ENCODE results near the gene RASGRP2.
"Not testable (repeated sequence)": the region's sequence is repeated elsewhere in the genome, so short reads cannot be mapped to it uniquely, and the experiment has no call there.

The RASGRP2 gene

GRCh38 chr11:64718084-64718779 lies 25.7 kb downstream of the RASGRP2 start:
- no peak for DNase-seq

GRCh38 chr11:64717268-64717578 lies 26.7 kb downstream of the RASGRP2 start:
- no peak for DNase-seq

GRCh38 chr11:64716473-64717267 lies 27.3 kb downstream of the RASGRP2 start:
- DNase-seq: no peak

- DNase-seq: no peak
Observed at GRCh38 chr11:64715756-64716472, 28.0 kb downstream of the RASGRP2 start.

GRCh38 chr11:64715110-64715509 lies 28.8 kb downstream of the RASGRP2 start:
- no peak for DNase-seq

GRCh38 chr11:64714666-64715065 lies 29.3 kb downstream of the RASGRP2 start:
- DNase-seq: no peak

- no peak for DNase-seq
Observed at GRCh38 chr11:64713781-64714363, 30.1 kb downstream of the RASGRP2 start.

GRCh38 chr11:64713016-64713707 lies 30.8 kb downstream of the RASGRP2 start:
- DNase-seq: no peak

- no peak for DNase-seq
Observed at GRCh38 chr11:64712430-64713015, 31.4 kb downstream of the RASGRP2 start.

GRCh38 chr11:64711956-64712362 lies 32.0 kb downstream of the RASGRP2 start:
- DNase-seq: no peak

- no peak for DNase-seq
Observed at GRCh38 chr11:64711138-64711955, 32.6 kb downstream of the RASGRP2 start.

- DNase-seq: no peak
Observed at GRCh38 chr11:64710418-64711137, 33.4 kb downstream of the RASGRP2 start.

- DNase-seq: no peak
Observed at GRCh38 chr11:64705501-64705900, 38.4 kb downstream of the RASGRP2 start.

GRCh38 chr11:64703048-64703447 lies 40.9 kb downstream of the RASGRP2 start:
- no peak for DNase-seq

- DNase-seq: not testable (repeated sequence)
Observed at GRCh38 chr11:64701956-64702355, 42.0 kb downstream of the RASGRP2 start.

GRCh38 chr11:64698427-64698826 lies 45.5 kb downstream of the RASGRP2 start:
- DNase-seq: no peak

GRCh38 chr11:64697663-64698375 lies 46.1 kb downstream of the RASGRP2 start:
- no peak for DNase-seq

- DNase-seq: no peak
Observed at GRCh38 chr11:64696045-64696444, 47.9 kb downstream of the RASGRP2 start.

GRCh38 chr11:64695548-64695947 lies 48.4 kb downstream of the RASGRP2 start:
- no peak for DNase-seq

- DNase-seq: no peak
Observed at GRCh38 chr11:64694821-64695365, 49.0 kb downstream of the RASGRP2 start.

Measured in central memory CD4-positive, alpha-beta T cell (primary cell).